Adrenal gland (tissue), 5 donors: ENCODE data around the gene IL11RA.

ENCODE experiments used
- CTCF ChIP-seq, 6 experiments: fragments of 450-650 bp in 4 of 6; fragments of 200-600 bp in 2 of 6; sonication (generic) in 1 of 6; IDR thresholded peaks; 1 replicate in 5 of 6; 2 replicates in 1 of 6; pipeline versions ENCODE4 v1.5.1 to v1.8.0; 2016 to 2021; ENCODE audit warnings: antibody characterized with exemption in 6 of 6, mild to moderate bottlenecking in 2 of 6, moderate library complexity in 1 of 6
- POLR2A ChIP-seq, 2 donors: fragments of 450-650 bp; IDR thresholded peaks; one replicate each; pipeline ENCODE4 v1.6.1; 2017; ENCODE audit warnings: antibody characterized with exemption in 2 of 2, mild to moderate bottlenecking in 2 of 2, moderate library complexity in 1 of 2
- donor health status: DM: no; HTN: no; CAD: no.

DNA sequence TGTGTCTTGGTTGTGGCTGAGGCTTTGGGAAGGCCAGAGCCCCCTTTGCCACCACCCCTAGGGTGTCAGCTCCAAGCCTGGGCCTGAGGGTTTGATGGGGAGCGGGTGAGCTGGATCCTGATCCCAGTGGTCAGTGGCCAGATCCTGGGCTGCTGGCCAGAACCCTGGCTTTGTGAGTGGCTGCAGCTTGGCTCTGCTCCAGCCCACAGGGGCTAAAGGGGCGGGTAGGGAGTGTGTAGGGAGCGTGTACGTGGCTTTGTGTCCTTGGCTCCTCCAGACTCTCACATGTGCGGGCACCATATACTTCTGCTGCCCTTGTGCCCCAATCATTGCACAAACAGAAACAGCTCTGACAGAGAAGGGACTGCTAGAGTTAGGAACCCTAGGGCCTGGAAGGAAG is 1.2 kb upstream of the IL11RA start:
- TF ChIP-seq POLR2A (IDR thresholded peaks at IDR 0.05) (no peak), CTCF (IDR thresholded peaks at IDR 0.05) (no peak)
